Hepatocyte (in vitro differentiated cells): ENCODE measurements around the gene TASP1.

ENCODE experiments used
- CTCF ChIP-seq: fragments of 200-600 bp; sonication (generic); IDR thresholded peaks from 2 replicates; pipeline ENCODE4 v1.5.1; 2016; ENCODE audit warnings: antibody characterized with exemption, mild to moderate bottlenecking; ENCODE audit not compliant: poor library complexity
- EZH2 ChIP-seq: fragments of 200-600 bp; sonication (generic); IDR thresholded peaks from 2 replicates; pipeline ENCODE4 v1.6.1; 2016; ENCODE audit warnings: antibody characterized with exemption, mild to moderate bottlenecking, borderline replicate concordance

- TF ChIP-seq CTCF (no peak), EZH2 (no peak)
These were observed 216.1 kb downstream of the TASP1 start for GRCh38 chr20:13422637-13423036.
